Midbrain (tissue), 1 donor: Measurements from ENCODE around the gene WDR7.

Experiments used
- DNase-seq: peaks from one replicate; lab custom pipeline; 2025; lab: John Stamatoyannopoulos, UW

WDR7 gene

GRCh38 chr18:56936457-56936856 lies 285.3 kb downstream of the WDR7 start:
- DNase-seq: no peak

- no peak for DNase-seq
These were observed 286.8 kb downstream of the WDR7 start for GRCh38 chr18:56937874-56938430.

GRCh38 chr18:56945171-56946083 lies 294.3 kb downstream of the WDR7 start:
- peak; percentile 11 for DNase-seq

DNA sequence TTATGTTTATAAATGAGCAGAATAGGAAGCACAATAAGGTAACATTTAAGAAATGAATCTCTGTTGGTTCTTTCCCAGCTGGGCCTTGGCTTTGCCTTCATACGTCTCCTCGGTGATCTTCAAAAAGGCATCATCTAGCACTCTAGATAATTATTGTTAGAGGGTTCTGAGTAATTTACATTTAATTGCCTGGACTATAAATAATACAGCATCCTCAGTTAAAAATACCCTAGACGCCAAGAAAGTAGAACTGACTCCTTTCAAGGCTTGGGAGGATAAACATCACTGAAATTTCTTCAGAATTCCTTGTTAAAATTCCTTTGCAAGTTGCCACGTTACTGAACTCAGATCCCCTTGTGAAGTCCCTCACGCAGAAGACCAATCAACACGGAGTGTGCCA lies 296.1 kb downstream of the WDR7 start:
- no peak for DNase-seq

DNA sequence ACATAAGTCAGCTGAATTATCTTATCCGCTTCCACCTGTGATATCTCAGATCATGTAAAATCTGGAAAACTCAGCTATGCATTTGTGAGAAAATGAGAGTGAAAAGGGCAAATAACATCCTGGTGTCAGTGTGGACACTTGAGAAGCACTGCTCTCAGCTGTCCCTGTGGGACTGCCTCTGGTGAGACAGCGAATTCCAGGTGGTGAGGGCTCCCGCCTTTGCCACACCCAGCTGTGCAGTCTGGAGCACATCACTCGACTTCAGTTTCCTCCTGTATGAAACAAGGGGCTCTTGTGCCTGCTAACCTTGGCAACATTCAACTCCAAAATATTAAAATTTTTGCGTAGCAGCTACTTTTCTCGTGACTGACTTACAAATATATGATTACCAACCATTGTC lies 300.9 kb downstream of the WDR7 start:
- DNase-seq: no peak

DNA sequence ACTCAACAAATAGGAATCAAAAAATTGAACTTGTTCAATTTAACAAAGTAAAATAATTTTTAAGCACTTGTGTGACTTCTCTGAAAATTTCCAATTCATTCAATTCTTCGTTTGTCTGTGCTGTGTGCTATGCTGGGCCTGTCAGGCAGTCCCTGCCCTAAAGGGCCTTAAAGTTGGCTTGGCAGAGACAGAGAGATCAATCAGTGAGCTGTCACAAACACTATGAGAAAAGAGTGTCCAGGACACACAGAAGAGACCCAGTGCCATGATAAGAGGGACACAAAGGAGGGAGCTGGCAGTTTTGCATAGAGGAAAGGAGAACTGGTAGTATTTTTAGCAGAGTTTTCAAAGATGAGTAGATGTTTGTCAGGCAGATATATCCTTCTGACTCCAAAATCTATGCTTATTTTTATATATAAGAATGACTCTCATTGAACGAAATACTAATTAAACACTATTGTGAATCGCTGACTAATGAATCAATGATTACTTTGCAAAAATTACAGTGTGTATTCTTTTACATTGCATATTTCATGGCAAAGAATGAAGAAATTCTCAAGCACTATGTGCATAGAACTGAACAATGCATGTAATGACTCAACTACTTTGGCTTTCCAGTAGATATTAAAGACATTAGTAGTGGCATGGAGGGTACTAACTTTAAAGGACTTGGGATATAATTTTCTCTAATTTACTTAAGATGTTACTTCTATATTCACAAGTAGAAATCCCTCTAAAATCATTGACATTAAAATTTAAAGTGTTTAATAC lies 302.5 kb downstream of the WDR7 start:
- no peak for DNase-seq

- no peak for DNase-seq
These were observed 304.3 kb downstream of the WDR7 start for GRCh38 chr18:56955490-56955889.

GRCh38 chr18:56959120-56959519 lies 308.0 kb downstream of the WDR7 start:
- no peak for DNase-seq

DNA sequence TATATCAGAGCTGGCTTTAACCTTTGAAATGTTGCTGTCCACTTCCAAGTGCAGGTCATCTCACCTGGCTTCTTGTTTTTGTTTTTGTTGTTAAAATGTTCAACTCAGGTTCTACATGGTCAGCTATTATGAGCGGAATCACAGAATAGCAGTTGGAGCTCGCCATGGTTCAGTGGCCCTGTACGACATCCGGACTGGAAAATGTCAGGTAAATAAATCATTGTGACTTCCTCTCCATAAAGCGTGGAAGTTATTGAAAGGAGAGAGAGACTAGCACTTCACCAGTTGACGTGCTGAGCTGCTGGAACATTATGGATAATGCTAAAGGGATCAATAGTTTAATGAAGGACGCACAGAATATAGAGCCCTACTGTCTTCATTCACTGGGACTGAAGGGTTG lies 311.2 kb downstream of the WDR7 start:
- DNase-seq: no peak

DNA sequence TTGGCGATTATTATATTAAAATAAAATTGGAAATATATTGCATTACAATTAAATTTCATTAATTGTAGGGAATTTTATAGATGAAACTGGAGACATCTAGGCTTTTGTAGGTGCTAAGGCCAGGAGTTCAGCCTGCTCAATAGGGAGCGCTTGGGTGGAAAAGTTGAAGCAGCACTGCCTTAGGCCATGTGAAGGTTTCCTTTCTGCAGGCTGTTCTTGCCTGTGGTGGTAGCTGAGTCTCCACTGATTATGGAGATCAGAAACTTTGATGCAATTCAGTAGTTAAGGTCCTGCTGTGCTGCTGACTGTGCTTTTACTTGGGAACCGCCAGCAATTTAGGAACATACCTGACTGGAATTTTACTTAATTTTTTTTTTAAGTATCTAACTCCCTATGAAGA lies 315.9 kb downstream of the WDR7 start:
- no peak for DNase-seq

- DNase-seq: no peak
These were observed 322.3 kb downstream of the WDR7 start for GRCh38 chr18:56973487-56973886.

DNA sequence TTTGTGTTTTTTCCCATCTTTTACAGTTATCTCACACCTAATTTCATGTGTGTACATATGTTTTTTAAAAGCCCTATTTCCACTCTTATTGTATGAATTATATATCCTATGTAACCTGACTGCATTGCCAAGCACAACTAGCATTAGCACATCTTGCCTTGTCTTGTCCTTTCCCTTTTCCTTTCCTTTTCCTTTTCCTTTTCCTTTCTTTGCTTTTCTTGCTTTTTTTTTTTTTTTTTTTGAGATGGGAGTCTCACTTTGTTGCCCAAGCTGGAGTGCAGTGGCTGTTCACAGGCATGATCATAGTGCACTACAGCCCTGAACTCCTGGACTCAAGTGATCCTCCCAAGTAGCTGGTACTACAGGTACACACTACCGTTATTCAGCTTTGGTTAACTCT lies 323.0 kb downstream of the WDR7 start:
- DNase-seq: no peak

GRCh38 chr18:56975276-56975675 lies 324.1 kb downstream of the WDR7 start:
- no peak for DNase-seq

GRCh38 chr18:56977309-56977708 lies 326.1 kb downstream of the WDR7 start:
- DNase-seq: no peak

DNA sequence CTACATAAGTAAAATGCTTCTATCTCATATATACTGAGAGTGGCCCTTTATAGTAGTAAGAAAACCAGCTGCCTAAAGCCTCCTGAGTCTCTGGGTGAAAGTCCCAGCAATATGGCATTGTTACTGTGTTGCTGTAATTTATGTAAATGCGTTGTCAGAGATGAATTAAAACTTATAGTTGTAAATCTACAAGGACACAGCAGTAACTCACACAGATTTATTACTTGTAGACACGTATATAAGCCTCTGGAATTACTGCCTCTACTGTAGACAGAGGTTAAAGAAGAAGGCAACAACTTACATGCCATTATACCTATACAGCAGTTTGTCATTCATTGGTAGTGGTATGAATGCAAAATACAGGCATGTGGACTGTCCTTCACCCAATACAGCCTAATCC lies 326.6 kb downstream of the WDR7 start:
- DNase-seq: no peak

GRCh38 chr18:56980151-56980550 lies 329.0 kb downstream of the WDR7 start:
- no peak for DNase-seq

GRCh38 chr18:56982766-56983165 lies 331.6 kb downstream of the WDR7 start:
- DNase-seq: no peak

DNA sequence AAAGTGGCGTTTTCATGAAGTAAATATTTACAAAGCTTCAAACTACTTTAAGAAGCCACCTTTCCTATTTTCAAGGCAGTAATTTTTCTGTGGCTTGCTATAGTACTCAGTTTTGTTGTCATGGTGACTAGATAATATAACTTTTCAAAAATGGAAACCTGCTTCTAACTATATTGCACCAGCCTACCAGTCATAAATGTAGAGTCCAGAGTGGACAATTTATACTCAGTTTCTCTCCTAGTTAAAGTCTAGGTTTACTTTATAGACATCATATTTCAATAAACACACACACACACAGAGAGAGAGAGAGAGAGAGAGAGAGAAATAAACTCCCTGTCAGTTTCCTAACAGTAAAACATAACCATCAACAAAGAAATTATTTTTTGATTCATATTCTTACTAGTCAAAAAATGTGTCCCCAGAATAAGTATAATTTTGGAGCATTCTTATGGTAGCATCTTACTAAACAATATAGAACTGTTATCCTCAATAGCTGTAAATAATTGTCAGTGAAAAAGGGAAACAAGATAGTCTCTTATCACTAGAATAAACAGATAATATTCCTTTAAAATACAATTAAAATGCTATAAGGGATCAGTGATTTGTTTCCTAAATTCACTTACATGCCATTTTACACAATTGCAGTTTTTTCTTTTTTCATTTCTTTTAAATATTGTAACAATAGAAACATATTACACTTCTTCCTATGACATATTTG lies 332.3 kb downstream of the WDR7 start:
- DNase-seq: no peak

DNA sequence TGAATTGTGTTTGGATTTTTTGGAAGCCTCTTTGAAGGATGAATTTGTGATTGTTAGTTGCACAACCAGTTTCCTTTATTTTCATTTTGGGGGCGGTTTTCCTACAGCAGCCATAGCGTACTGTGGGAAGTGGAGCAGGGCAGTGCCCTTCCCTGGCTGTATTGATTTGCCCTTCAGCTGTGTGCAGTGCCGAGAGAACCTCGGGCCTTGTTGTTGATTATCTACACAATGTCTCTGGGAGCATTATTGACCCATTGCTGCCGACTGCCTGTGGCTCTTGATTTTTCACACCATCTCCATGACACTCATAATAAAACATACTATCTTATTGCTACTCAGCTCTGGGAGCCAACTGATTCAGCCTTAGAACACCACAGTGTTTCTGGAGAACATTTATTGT lies 333.6 kb downstream of the WDR7 start:
- peak; percentile 11 for DNase-seq

DNA sequence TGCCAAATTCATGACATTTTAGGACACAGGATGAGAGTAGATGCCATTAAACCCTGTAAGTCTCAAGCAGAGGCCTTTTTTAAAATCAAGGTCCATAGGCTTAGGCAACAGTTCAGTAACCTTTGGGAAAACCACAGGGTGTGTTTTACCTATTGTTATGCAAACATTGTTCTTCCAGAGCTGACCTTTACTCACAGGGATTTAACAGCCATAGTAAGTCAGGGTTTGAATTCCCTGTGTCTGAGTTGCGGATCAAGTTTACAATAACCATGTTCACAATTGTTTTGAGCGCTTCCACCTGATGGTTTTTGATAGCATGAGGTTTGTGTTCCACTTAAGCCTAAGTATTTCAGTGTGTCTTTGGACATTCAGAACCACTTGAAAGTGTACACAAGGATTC lies 335.7 kb downstream of the WDR7 start:
- DNase-seq: no peak

- no peak for DNase-seq
These were observed 336.1 kb downstream of the WDR7 start for GRCh38 chr18:56987236-56987635.

DNA sequence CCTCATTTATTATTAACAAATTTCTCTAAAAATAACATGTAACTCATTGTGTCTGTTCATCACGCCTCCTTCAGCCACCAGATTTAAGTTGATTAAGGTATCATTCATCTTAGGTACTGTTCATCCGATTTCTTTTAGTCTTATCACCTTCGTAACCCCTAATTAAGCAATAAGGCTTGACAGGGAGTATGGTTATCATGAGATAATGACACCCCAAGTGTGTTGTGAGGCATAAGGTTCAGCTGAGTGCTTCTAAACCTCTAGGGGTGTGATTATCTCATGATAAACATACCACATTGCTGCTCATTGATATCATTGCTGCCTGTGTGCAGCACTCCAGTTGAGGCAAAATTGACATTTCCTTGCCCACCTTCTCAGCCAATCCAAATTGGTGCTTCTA lies 336.9 kb downstream of the WDR7 start:
- no peak for DNase-seq
